GM21526 (cell line): Measurements from ENCODE around the gene FAM222A.

Source experiments
- ATAC-seq: cut with Tn5 transposase; IDR thresholded peaks from one replicate; pipeline ENCODE4 v1.9.1; 2021; ENCODE audit warnings: moderate library complexity; ENCODE audit not compliant: unreplicated experiment, low FRiP score

FAM222A gene

DNA sequence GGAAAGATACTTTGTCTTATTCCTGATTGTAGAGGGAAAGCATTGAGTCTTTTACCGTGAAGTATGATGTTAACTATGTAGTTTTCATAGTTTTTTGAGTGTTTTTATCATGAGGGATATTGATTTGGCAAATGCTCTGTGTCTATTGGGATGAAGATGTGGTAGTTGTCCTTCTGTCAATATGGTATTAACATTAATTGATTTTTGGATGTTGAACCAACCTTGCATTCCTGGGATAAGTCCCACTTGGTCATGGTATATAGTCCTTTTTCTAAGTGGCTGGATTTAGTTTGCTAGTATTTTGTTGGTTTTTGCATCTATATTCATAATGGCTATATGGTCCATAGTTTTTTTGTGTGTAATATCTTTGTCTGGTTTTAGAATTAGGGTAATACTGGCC, 42.8 kb downstream of the FAM222A start:
- ATAC-seq = no peak

DNA sequence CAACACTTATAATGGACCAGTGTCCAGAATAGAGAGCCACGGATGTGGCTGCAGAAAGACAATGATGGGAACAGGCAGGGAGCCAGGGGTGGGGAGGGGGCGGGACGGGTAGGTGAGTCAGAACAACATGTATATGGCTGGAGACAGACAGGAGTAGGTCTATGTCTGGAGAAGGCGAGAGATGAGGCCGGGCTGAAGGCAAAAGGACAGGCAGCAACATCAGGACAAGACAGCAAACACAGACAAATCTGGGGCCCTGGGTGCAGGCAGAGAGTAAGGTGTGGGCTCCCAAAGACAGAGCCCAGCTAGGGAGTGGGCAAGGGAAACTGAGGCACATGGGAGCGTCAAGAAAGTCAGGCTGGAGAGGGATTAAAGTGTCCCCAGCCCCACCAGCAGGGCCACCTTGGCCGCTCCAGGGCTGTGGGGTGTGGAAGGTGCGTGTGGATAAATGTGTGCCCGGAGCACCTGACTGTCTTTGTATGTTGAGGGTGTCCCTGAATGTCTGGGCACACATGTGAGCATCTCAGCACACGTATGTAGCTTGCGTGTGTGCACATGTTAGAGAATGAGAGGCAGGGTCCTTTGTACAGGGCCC, 44.1 kb downstream of the FAM222A start:
- no peak for ATAC-seq

- ATAC-seq = no peak
Measured at GRCh38 chr12:109758426-109759420, 45.1 kb downstream of the FAM222A start.

DNA sequence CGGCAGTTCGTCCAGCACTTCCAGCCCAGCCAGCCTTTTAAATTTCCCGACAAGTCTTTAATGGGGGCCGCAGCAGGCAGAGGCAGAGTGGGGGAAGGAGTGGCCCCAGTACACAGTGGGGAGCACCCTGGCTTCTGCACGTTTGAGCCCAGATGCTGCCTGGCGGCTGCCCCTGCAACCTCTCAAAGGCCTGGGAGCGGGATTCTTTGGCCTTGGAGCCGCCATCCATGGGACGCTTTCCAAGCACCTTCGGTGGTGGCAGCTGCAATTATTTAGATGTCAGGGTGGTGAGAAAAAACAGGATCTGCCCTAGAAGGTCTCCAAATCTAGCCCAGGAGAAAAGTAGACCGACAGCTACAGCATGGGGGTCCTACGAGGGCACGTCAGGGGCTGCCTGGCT, 46.0 kb downstream of the FAM222A start:
- no peak for ATAC-seq

- ATAC-seq = no peak
Measured at GRCh38 chr12:109760031-109760929, 46.7 kb downstream of the FAM222A start.

GRCh38 chr12:109760930-109761921, 47.6 kb downstream of the FAM222A start:
- ATAC-seq = no peak

DNA sequence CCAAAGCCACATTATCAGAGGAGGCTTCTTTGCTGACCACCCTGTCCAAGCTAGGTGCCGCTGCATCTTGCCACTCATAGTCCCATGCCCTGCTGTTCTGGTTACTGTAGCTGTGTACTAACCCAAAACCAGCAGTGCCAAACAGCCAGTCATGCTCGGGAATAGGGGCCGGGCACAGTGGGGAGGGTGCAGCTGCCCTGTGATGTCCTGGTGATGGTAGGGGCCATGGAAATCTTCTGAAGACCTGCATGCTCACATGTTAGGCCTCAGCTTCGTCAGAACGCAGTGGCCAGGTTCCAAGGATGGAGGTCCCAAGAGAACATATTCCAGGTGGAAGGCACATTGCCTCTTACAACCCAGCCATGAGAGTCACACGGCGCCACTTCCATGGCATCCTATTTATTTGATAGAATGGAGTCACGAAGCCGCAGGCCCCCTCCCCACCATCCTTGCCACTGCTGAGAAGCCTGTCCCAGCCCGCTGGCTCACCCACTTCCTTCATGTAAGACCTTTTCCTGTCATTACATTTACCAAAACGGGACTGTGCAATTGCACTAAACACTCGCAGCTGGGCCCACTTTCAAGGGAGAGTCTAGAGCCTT, 48.5 kb downstream of the FAM222A start:
- no peak for ATAC-seq

- no peak for ATAC-seq
Measured at GRCh38 chr12:109762673-109763191, 49.1 kb downstream of the FAM222A start.

GRCh38 chr12:109763201-109763841, 49.7 kb downstream of the FAM222A start:
- no peak for ATAC-seq

- ATAC-seq = no peak
Measured at GRCh38 chr12:109764123-109764522, 50.5 kb downstream of the FAM222A start.

- no peak for ATAC-seq
Measured at GRCh38 chr12:109764776-109765445, 51.3 kb downstream of the FAM222A start.

DNA sequence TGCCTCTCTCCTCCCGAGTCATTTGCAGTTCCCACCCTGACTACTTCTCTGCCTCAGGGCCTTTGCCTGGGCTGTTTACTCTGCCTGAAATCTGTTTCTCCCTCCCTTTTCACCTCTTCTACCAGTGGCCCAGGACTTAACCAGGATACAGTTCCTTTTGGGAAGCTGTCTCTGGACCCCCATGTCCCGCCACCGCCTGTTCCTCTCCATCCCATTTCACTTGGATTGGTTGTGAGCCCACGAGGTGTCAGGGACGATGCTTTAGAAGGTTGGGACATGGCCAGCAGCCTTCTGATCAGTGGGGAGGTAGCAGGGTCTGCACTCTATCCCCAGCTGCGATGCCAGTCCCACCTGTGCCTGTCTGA, 51.8 kb downstream of the FAM222A start:
- no peak for ATAC-seq

DNA sequence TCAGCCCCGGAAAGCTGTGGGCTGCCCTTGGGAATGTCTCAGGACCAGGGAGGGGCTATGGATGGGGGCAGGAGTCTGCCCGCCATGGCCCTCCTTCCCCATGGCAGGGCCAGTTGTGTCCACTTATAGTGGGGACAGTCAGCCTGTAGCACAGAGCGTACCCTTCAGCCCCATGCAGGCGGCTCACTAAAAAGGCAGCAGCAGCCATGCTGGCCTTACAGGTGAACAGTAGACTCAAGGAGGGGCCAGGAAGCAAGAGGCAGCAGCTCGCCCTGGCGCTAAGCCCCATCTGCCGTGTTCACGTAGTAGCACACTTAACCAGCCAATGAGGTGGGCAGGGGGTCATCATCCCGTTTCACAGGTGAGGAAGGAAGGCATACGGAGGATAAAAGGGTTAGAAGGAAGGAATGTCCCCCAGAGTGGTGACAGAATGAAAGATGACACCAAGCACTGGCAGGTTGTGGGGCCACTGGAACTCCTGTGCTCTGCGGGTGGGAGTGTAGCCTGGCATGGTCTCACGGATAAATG, 52.7 kb downstream of the FAM222A start:
- ATAC-seq = no peak

DNA sequence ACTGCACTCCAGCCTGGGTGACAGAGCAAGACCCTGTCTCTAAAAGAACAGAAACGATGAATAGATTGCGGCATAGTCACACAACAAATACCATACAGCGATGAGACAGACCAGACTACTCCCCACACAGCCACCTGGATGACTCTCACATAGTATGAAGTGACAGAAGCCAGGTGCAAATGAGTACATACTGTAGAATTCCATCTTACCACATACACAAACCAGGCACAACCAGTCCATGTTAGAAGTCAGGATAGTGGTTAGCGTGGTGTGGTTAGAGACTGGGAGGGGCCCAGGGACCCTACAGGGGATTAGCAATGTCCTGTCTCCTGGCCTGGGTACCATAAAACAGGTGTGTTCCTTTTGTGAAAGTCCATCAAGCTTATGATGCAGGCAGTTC, 53.8 kb downstream of the FAM222A start:
- no peak for ATAC-seq

DNA sequence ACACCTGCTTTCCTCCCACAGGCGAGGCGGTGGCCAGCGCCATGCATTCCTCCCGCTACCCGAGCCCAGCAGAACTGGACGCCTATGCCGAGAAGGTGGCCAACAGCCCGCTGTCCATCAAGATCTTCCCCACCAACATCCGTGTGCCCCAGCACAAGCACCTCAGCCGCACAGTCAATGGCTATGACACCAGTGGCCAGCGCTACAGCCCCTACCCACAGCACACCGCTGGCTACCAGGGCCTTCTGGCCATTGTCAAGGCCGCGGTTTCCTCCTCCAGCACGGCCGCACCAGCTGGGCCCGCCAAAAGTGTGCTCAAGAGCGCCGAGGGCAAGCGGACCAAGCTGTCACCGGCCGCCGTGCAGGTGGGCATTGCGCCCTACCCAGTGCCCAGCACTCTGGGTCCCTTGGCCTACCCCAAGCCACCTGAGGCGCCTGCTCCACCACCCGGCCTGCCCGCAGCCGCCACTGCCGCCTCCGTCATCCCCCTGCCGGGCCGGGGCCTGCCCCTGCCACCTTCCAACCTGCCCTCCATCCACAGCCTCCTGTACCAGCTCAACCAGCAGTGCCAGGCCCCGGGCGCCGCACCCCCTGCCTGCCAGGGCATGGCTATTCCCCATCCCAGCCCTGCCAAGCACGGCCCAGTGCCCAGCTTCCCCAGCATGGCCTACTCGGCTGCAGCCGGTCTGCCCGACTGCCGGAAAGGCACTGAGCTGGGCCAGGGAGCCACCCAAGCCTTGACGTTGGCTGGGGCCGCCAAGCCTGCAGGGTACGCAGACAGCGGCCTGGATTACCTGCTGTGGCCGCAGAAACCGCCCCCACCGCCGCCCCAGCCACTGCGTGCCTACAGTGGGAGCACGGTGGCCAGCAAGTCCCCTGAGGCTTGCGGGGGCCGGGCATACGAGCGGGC, 54.6 kb downstream of the FAM222A start:
- ATAC-seq = no peak

- ATAC-seq = no peak
Measured at GRCh38 chr12:109768901-109769670, 55.5 kb downstream of the FAM222A start.
